ENCODE results near the gene PIK3C2G.
"Not testable (repeated sequence)": the region's sequence is repeated elsewhere in the genome, so short reads cannot be mapped to it uniquely, and the experiment has no call there.

The PIK3C2G gene

DNA sequence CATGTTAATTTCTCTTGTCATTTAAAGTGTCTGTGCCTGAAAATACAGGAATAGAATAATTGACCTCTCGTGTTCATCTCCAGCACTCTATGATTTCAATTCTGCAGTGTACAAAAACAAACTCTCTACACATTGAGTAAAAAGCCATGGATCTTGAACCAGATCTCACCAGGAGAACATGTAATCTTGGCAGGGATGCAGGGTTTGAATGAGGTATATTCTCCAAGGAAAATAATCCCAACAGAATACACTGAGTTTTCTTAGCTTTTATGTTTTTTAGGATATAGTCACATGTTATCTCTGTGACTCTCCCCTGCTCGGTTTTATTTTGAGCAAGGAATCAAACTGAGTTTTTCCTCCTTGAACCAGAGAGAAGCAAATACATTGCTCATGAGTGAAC lies 224.7 kb downstream of the PIK3C2G start:
- Histone ChIP-seq H3K4me2 (no peak overlapping the region), H3K36me3 (no peaks in the 10 kb centered on the region), H3K4me3 (no peak overlapping the region), H3K9ac (no peak overlapping the region), H3K27ac (no peak overlapping the region), H3K27me3 (no peaks in the 10 kb centered on the region), H4K20me1 (no peaks in the 10 kb centered on the region), H3K9me3 (replicated peaks in 1 of 11) (no peaks in the 10 kb centered on the region), H3K4me1 (no peaks in the 10 kb centered on the region)
- TF ChIP-seq Cebpa-rat (IDR thresholded peaks at IDR 0.05), result no peak

DNA sequence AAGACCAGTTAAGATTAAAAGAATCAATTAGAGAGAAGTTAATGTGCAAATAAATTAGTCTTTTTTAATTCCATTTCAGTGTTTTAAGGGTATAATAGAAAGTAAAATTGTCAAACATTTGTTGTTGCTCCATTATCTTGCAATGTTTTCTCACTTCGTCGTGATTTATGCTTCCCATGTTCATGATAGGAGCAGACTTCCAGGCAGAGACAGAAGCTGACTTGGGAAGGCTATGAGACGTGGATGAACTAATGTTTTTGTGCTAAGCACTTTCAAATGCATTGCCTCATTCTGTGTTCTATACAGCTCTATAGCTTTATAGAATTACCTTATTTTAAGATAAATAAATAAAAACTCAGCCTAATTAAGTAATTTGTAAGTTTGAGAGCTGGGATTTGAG lies 226.2 kb downstream of the PIK3C2G start:
- H3K27ac ChIP-seq, result no peak overlapping the region
- H3K4me2 ChIP-seq, result no peak overlapping the region
- H4K20me1 ChIP-seq, result no peaks in the 10 kb centered on the region
- no peaks in the 10 kb centered on the region for H3K27me3 ChIP-seq
- no peaks in the 10 kb centered on the region for H3K36me3 ChIP-seq
- H3K4me1 ChIP-seq, result no peaks in the 10 kb centered on the region
- no peaks in the 10 kb centered on the region for H3K9me3 ChIP-seq (replicated peaks in 1 of 11)
- no peak for TF ChIP-seq Cebpa-rat (IDR thresholded peaks at IDR 0.05)
- H3K4me3 ChIP-seq, result no peak overlapping the region
- H3K9ac ChIP-seq, result no peak overlapping the region

DNA sequence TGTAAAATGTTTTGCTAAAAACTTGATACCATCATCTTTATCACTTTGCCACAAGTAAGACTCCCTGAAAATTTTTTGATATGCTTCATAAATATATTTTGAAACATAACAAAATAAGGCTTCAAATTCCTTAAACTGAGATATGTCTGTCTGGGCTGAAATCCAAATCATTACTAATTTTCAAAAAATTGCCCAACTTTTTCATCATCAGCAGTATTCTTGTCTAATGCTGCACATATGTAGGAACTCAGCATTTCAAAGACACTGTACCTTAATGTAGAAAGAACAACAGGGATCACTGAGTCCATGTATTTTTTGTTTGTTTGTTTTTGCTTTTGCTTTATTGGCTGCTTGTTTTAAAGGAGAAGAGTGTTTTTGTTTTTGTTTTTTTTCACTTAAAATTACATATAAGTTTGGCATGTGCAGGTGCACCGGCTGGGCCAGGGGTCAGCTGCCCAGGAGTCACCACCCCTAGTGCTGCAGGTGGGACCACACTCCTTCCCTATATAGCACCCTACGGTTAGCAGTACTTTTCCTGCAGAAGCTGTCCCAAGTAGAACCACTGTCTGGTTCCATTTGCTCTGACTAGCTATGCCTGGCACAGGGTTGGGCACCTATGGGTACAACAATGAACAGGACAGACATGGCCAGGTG lies 231.2 kb downstream of the PIK3C2G start:
- Histone ChIP-seq H3K27me3 (no peaks in the 10 kb centered on the region), H3K9ac (no peak overlapping the region), H3K4me2 (no peak overlapping the region), H3K27ac (no peak overlapping the region), H3K36me3 (no peaks in the 10 kb centered on the region), H3K4me1 (no peaks in the 10 kb centered on the region), H3K9me3 (replicated peaks in 1 of 11) (no peaks in the 10 kb centered on the region), H4K20me1 (no peaks in the 10 kb centered on the region), H3K4me3 (no peak overlapping the region)
- TF ChIP-seq Cebpa-rat (IDR thresholded peaks at IDR 0.05), result no peak

DNA sequence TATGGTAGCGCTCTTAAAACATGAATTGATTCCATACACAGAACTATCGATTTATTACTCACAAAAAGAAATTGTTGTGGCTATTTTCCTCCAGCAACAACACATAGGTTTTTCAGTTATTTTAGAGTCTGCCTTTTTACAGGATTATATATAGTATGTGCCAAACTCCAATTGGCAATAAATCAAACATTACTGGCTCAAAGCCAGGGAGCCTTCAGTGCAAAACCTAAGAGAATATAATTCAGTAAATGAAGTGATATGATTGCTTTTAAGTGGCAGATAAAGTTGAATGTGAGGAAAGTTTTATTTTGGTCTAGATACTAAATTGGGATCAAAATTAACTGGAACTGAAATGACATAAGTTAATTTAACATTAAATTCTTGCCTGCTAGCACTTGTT lies 234.8 kb downstream of the PIK3C2G start:
- TF ChIP-seq Cebpa-rat (IDR thresholded peaks at IDR 0.05), result no peak

DNA sequence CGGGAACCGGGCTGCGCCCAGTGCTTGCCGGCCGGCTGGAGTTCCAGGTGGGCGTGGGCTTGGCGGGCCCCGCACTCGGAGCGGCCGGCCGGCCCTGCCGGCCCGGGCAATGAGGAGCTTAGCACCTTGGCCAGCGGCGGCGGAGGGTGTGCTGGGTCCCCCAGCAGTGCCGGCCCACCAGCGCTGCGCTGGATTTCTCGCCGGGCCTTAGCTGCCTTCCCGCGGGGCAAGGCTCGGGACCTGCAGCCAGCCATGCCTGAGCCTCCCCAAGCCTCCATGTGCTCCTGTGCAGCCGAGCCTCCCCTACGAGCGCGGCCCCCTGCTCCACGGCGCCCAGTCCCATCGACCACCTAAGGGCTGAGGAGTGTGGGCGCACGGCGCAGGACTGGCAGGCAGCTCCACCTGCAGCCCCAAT lies 238.8 kb downstream of the PIK3C2G start:
- H3K27me3 ChIP-seq, H4K20me1 ChIP-seq, H3K4me3 ChIP-seq, H3K4me1 ChIP-seq, H3K9ac ChIP-seq, H3K27ac ChIP-seq, H3K36me3 ChIP-seq, H3K4me2 ChIP-seq: not testable (repeated sequence)
- peaks cover 0 to 13% (median 9%) of the 10 kb centered on the region in 11 experiments; a peak in 10 of 22 replicates for H3K9me3 ChIP-seq (replicated peaks in 1 of 11)

More for the DNA sequence above, 234.8 kb downstream of the PIK3C2G start:
- Histone ChIP-seq H4K20me1 (no peaks in the 10 kb centered on the region), H3K4me3 (no peak overlapping the region), H3K9me3 (replicated peaks in 1 of 11) (peaks cover 0 to 13% (median 9%) of the 10 kb centered on the region in 11 experiments; a peak in 10 of 22 replicates), H3K27me3 (no peaks in the 10 kb centered on the region), H3K27ac (no peak overlapping the region), H3K4me1 (no peaks in the 10 kb centered on the region), H3K4me2 (no peak overlapping the region), H3K9ac (no peak overlapping the region), H3K36me3 (no peaks in the 10 kb centered on the region)

DNA sequence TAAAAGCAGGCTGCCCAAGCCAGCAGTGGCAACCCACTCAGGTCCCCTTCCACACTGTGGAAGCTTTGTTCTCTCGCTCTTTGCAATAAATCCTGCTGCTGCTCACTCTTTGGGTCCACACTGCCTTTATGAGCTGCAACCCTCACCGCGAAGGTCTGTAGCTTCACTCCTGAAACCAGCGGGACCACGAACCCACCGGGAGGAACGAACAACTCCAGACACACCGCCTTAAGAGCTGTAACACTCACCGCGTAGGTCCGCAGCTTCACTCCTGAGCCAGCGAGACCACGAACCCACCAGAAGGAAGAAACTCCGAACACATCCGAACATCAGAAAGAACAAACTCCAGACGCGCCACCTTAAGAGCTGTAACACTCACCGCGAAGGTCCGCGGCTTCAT lies 239.4 kb downstream of the PIK3C2G start:
- H3K4me3 ChIP-seq, H3K4me1 ChIP-seq, H3K27ac ChIP-seq, H3K9ac ChIP-seq, H3K27me3 ChIP-seq, H3K4me2 ChIP-seq, H3K36me3 ChIP-seq, H4K20me1 ChIP-seq: not testable (repeated sequence)
- H3K9me3 ChIP-seq (replicated peaks in 1 of 11), result peaks cover 0 to 13% (median 9%) of the 10 kb centered on the region in 11 experiments; a peak in 10 of 22 replicates

DNA sequence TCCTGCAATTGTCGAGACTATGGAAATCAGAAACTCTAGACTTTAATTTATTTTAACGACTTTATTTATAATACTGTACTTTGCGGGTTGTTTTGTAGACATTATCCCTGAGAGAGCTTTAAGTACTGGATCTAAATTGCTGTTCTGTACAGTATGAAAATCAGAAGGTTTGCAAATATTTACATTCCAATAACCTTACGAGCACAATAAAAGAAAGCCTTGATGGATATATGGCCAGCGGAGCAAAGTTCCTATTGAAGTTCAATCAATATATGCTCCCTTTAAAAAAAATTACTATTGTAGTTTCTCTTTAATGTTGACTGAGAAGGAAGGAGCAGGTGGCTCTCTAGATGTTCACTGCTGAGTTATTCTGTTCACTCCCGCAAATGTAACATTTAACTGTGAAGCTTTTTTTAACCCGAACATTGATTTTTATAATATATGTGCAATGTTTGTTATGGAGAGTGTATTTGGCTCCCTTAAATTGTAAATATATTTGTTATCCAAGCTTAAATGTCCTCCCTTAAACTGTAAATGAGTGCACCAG lies 241.2 kb downstream of the PIK3C2G start:
- no peaks in the 10 kb centered on the region for H4K20me1 ChIP-seq
- H3K4me1 ChIP-seq, result no peaks in the 10 kb centered on the region
- no peak overlapping the region for H3K4me2 ChIP-seq
- no peak overlapping the region for H3K27ac ChIP-seq
- no peaks in the 10 kb centered on the region for H3K36me3 ChIP-seq
- no peak overlapping the region for H3K9ac ChIP-seq
- no peaks in the 10 kb centered on the region for H3K27me3 ChIP-seq
- H3K4me3 ChIP-seq, result no peak overlapping the region
- TF ChIP-seq Cebpa-rat (IDR thresholded peaks at IDR 0.05), result no peak
- peaks cover 0 to 13% (median 9%) of the 10 kb centered on the region in 11 experiments; a peak in 10 of 22 replicates for H3K9me3 ChIP-seq (replicated peaks in 1 of 11)

DNA sequence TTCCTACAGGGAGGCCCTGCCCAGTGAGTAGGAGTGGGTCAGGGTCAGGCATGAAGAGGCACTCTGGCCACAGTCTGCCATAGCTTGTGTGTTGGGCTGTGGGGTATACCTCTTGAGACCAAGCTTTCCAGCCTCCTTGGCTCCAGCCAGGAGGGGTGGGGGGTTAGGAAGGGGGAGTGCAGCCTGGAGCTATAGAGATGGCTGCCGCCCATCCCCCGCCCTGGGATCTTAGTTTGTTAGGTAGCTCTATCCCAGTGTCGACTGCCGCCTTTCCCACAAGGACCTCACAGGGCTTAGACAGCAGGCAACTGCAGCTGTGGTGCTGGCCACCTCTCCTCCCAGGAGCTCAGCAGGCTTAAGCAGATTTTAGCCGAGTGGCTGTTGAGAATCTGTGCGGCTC lies 260.1 kb downstream of the PIK3C2G start:
- peaks cover 28 to 37% (median 33%) of the 10 kb centered on the region in 11 experiments for H3K9me3 ChIP-seq (replicated peaks in 1 of 11)
- H3K27ac ChIP-seq, result no peak overlapping the region
- no peaks in the 10 kb centered on the region for H3K27me3 ChIP-seq
- H3K9ac ChIP-seq, result no peak overlapping the region
- H3K4me3 ChIP-seq, result no peak overlapping the region
- TF ChIP-seq Cebpa-rat (IDR thresholded peaks at IDR 0.05), result no peak
- H3K4me2 ChIP-seq, result no peak overlapping the region
- no peaks in the 10 kb centered on the region for H4K20me1 ChIP-seq
- 0 out of 22 replicates have a peak, but pooled peaks cover 0 to 4% (median 0%) of the 10 kb centered on the region in 11 experiments for H3K36me3 ChIP-seq
- H3K4me1 ChIP-seq, result no peaks in the 10 kb centered on the region

DNA sequence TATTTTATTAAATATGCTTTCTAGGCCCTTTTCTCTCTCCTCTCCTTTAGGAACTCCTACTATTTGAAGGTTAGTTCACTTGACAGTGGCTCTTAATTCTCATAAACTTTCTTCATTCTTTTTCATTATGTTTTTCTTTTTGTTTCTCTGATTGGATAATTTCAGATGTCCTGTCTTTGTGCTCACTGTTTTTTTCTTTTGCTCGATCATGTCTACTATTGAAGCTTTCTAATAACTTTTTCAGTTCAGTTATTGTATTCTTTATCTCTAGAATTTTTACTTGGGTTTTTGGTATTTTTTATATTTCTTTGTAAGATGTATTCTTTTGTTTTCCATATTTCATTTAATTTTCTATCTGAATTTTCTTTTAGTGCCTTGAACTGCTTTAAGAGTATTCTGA lies 261.5 kb downstream of the PIK3C2G start:
- 0 out of 22 replicates have a peak, but pooled peaks cover 0 to 4% (median 0%) of the 10 kb centered on the region in 11 experiments for H3K36me3 ChIP-seq
- no peaks in the 10 kb centered on the region for H3K4me1 ChIP-seq
- no peak for TF ChIP-seq Cebpa-rat (IDR thresholded peaks at IDR 0.05)
- H3K9me3 ChIP-seq (replicated peaks in 1 of 11), result peaks cover 28 to 37% (median 33%) of the 10 kb centered on the region in 11 experiments
- H3K27me3 ChIP-seq, result no peaks in the 10 kb centered on the region
- no peak overlapping the region for H3K27ac ChIP-seq
- H3K4me2 ChIP-seq, result no peak overlapping the region
- H3K4me3 ChIP-seq, result no peak overlapping the region
- H4K20me1 ChIP-seq, result no peaks in the 10 kb centered on the region
- H3K9ac ChIP-seq, result no peak overlapping the region

DNA sequence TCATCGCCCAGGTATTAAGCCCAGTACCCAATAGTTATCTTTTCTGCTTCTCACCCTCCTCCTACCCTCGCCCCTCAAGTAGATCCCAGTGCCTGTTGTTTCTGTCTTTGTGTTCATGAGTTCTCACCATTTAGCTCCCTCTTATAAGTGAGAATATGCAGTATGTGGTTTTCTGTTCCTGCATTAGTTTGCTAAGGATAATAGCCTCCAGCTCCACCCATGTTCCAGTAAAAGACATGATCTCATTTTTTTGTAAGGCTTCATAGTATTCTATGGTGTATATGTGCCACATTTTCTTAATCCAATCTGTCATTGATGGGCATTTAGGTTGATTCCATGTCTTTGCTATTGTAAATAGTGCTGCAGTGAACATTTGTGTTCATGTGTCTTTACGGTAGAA lies 281.2 kb downstream of the PIK3C2G start:
- not testable (repeated sequence) for H3K4me3 ChIP-seq; H3K27ac ChIP-seq; H3K4me1 ChIP-seq; H3K9ac ChIP-seq; H3K4me2 ChIP-seq; H3K27me3 ChIP-seq; H3K9me3 ChIP-seq (replicated peaks in 1 of 11); H4K20me1 ChIP-seq; H3K36me3 ChIP-seq

Data from BLaER1 treated with 17β-estradiol and CSF1 and Interleukin-3, amounts not matched to agents 10 nM and 100 nM (cell line).